Activated CD4-positive, alpha-beta T cell treated with anti-CD3 and anti-CD28 coated beads, Interleukin-2, amount 50 U/mL, for 24 hours (primary cell): ENCODE measurements around the gene CIB4.

Source experiments
- DNase-seq, 2 donors: peaks; one replicate each; pipeline ENCODE4 v3.0.0-alpha.2; 2020; ENCODE audit warnings: low read depth in 1 of 2, low spot score in 1 of 2

CIB4 gene

DNA sequence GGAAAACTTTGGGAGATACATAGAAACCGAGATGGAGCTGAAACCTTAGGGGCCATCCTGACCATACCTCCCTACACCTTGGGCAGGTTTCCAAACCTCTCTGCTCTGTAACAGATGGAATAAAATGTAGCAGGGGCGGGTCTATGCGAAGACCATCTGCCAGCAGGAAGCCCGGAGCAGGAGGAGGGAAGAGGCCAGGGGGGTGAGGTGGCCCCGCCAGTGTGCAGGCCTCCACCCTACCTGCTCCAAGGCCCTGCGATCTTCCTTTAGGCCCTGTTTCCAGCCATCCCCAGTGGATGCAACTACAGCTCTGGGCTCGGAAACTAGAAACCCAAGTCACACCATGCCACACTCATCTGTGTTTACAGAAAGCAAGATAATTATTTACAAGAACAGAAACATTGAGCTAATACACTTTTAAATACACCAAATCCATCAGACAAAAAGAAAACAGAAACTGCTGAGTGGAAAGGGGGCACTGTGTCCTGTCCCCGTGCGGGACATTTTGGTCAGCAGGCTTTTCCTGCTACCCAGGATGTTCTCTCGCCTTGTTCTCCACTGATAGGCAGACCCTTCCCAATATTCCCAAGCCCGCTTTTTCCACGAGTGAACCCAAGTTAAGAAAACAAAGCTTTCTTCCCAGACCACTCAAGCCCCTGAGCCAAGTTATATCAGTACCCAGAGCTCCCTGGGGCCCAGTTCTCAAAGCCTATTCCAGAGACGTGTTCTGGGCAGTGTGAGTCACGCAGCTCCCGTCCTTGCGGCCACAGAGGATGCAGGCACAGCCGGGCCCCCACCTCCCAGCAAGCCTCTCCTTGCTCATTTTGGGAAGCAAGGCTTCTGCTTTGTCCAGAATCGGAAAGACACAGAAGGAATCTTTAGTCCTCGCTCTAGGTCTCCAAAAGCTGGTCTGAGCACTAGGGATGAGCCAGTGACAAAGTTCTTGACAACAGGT lies 17.3 kb downstream of the CIB4 start:
- DNase-seq = no peak

- DNase-seq = no peak
Measured at GRCh38 chr2:26621469-26622199, 19.5 kb downstream of the CIB4 start.

- DNase-seq = no peak
Measured at GRCh38 chr2:26620031-26620605, 21.0 kb downstream of the CIB4 start.

- DNase-seq = no peak
Measured at GRCh38 chr2:26619521-26619951, 21.6 kb downstream of the CIB4 start.

GRCh38 chr2:26619096-26619495 lies 22.1 kb downstream of the CIB4 start:
- no peak for DNase-seq

DNA sequence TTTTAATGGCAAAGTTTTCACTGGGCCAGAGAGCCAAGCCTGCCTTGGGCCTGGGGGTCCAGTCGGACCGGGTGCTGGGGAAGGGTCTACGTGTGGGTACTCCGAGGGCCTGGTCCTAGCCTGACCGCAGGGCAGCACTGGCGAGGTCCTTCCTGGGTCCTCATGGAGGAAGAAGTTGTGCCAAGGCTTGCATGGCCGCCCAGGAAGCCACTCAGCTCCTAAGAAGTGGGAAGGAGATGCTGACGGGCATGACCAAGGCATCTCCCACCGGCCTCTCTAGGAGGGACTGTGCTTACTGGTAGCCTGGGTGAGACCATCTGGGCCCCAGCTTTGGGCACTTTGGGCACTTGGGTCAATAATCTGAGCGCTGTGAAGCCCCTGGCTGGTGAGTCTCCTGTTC lies 22.6 kb downstream of the CIB4 start:
- DNase-seq = no peak

DNA sequence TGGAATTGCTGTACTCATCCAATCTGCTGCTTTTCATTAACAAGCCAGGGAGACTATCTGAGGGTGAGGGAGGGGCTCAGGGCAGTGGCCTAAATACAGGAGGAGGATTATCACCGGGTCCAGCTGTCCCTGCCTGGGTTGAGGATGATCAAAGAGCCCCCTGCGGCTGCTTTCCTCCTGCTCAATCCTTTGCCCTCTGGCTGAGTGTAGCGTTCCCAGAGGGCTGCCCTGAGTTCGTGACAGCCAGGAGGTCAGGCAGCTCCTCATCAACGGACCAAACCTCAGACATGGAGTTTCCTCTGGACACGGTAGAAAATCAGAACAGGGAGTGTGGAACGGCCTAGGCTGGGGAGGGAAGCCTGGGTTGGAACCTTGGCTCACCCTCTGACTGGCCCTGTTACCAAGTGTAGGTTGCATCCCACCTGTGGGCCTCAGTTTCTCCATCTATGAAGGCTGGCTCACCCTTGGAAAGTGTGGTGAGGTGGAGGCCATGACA lies 23.5 kb downstream of the CIB4 start:
- DNase-seq = no peak

GRCh38 chr2:26616706-26617587 lies 24.2 kb downstream of the CIB4 start:
- DNase-seq = no peak

GRCh38 chr2:26615860-26616705 lies 25.1 kb downstream of the CIB4 start:
- no peak for DNase-seq

DNA sequence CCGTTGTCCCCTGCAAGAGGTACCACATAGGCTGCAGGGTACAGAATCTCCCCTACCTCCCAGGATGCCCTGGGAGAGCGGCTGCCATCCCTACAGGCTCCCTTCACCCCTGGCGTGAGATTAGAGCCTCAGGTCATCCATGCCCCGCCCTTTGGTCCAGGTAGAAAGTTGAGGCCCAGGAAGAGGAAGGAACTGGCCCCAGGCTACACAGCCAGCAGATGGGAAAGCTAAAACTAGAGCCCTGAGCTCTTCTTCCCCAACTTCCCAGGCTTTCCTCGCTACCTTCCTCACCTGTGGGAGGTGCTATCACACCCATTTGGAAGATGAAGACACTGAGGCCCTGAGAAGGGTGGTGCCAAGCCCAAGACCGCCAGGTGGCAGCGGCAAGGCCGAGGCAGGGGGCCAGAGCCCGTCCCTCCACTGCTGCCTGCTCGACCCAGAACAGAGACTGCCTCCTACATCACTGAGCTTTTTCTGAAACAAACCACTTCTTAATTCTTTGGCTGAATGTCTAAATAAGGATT lies 25.8 kb downstream of the CIB4 start:
- DNase-seq = no peak

- no peak for DNase-seq
Measured at GRCh38 chr2:26614216-26615138, 26.7 kb downstream of the CIB4 start.

GRCh38 chr2:26613241-26614215 lies 27.6 kb downstream of the CIB4 start:
- DNase-seq = no peak

GRCh38 chr2:26612522-26613240 lies 28.5 kb downstream of the CIB4 start:
- no peak for DNase-seq

GRCh38 chr2:26612034-26612433 lies 29.1 kb downstream of the CIB4 start:
- DNase-seq = no peak

DNA sequence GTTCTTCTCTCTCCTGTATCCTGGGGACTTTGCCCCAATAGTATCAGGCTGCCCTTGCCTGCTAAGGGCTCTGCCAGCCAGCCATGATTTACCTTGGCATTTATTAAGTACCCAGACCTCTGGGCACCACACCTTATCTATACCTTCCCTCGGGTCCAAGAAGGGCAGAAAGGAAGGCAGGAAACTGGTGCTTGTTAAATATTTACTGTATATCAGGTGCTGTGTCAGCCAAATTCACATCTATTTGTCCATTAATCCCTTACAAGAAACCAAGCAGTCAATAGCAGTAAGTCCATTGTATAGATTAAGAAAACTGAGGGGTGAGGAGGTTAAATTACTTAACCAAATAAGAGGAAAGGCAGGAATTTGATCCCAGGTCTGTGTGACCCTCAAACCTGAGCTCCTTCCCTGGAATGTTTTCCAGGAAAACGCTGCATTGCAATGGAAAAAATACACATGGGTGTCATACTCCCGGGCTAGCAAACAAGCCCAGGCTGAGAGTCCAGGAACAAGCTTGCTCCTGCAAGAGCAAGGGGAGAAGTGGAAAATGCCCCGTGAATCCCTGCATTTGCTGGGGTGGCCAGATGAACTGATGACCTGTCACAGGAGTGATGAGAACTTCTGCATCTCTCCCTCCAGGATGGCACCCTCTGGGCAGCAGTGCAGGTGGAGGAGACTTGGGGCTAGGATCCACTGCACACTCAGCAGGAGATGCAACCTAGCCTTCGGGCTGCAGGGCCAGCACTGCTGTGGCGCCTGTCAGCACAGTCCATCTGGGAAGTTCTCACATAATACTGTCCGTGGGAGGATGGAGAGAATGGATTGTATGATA lies 30.4 kb downstream of the CIB4 start:
- DNase-seq = no peak

GRCh38 chr2:26609839-26610277 lies 31.3 kb downstream of the CIB4 start:
- peak in 1 of 2 donors; percentile 4 for DNase-seq
